Measurements from ENCODE around the gene RAP2C.
A peak's percentile ranks its signal among the peaks of the same experiment; 100 is the strongest.

GRCh38 chrX:132226169-132226568 lies 6.9 kb upstream of the RAP2C start:
- TF ChIP-seq CTCF (IDR thresholded peaks at IDR 0.05) (peak in 1 of 2 donors; percentile 16), POLR2A (IDR thresholded peaks at IDR 0.05) (no peak)

Data from suprapubic skin (tissue), 3 donors.